H9 (cell line): Measurements from ENCODE around the gene PNMA6E. TPM values are rescaled to one million over a fixed set of nuclear protein-coding genes. Genes with fewer than 3 reads are reported as not detected.

ENCODE experiments used
- DNase-seq: peaks from one replicate; pipeline ENCODE4 v3.0.0-alpha.2; 2017
- H2AFZ ChIP-seq: one replicate; pipeline ENCODE4 v1.6.1; 2013; ENCODE audit warnings: mild to moderate bottlenecking, low read length, control low read depth, moderate library complexity
- H2AK5ac ChIP-seq: 2 replicates; pipeline ENCODE4 v1.6.1; 2013; ENCODE audit warnings: low read length, control low read depth, mixed read lengths; ENCODE audit not compliant: insufficient read length
- H2BK120ac ChIP-seq: one replicate; pipeline ENCODE4 v1.6.1; 2013; ENCODE audit warnings: low read depth, mild to moderate bottlenecking, low read length, control low read depth, inconsistent platforms; ENCODE audit not compliant: poor library complexity, severe bottlenecking
- H2BK12ac ChIP-seq: 2 replicates; pipeline ENCODE4 v1.6.1; 2013; ENCODE audit warnings: low read length, control low read depth, mixed read lengths, low read depth; ENCODE audit not compliant: insufficient read length
- H2BK15ac ChIP-seq: 2 replicates; pipeline ENCODE4 v1.6.1; 2013; ENCODE audit warnings: low read depth, low read length, control low read depth
- H2BK20ac ChIP-seq: one replicate; pipeline ENCODE4 v1.6.1; 2013; ENCODE audit warnings: low read depth, mild to moderate bottlenecking, low read length, control low read depth, inconsistent platforms; ENCODE audit not compliant: poor library complexity, severe bottlenecking
- H2BK5ac ChIP-seq: 2 replicates; pipeline ENCODE4 v1.6.1; 2013; ENCODE audit warnings: low read length, control low read depth, mixed read lengths; ENCODE audit not compliant: insufficient read length
- H3K14ac ChIP-seq: 2 replicates; pipeline ENCODE4 v1.6.1; 2013; ENCODE audit warnings: low read length, control low read depth; ENCODE audit not compliant: insufficient read depth
- H3K18ac ChIP-seq: 2 replicates; pipeline ENCODE4 v1.6.1; 2013; ENCODE audit warnings: low read depth, mild to moderate bottlenecking, mixed read lengths, low read length, control low read depth; ENCODE audit not compliant: insufficient read length
- H3K23ac ChIP-seq: 2 replicates; pipeline ENCODE4 v1.6.1; 2013; ENCODE audit warnings: low read length, control low read depth, mixed read lengths, low read depth; ENCODE audit not compliant: insufficient read length
- H3K23me2 ChIP-seq: 2 replicates; pipeline ENCODE4 v1.6.1; 2013; ENCODE audit warnings: low read depth, mild to moderate bottlenecking, mixed read lengths, low read length, control low read depth; ENCODE audit not compliant: insufficient read length, poor library complexity, severe bottlenecking
- H3K27ac ChIP-seq: 2 replicates; pipeline ENCODE4 v1.5.1; 2013; ENCODE audit warnings: low read length, control low read depth, mixed read lengths, low read depth; ENCODE audit not compliant: insufficient read length
- H3K27me3 ChIP-seq: 2 replicates; pipeline ENCODE4 v1.6.1; 2013; ENCODE audit warnings: low read length, control low read depth, inconsistent platforms; ENCODE audit not compliant: insufficient read depth
- H3K4ac ChIP-seq: 2 replicates; pipeline ENCODE4 v1.6.1; 2013; ENCODE audit warnings: low read depth, mild to moderate bottlenecking, control low read depth, inconsistent platforms, low read length, moderate library complexity
- H3K4me1 ChIP-seq: 2 replicates; pipeline ENCODE4 v1.6.1; 2013; ENCODE audit warnings: low read length, control low read depth, inconsistent platforms; ENCODE audit not compliant: insufficient read depth
- H3K4me2 ChIP-seq: 2 replicates; pipeline ENCODE4 v1.6.1; 2013; ENCODE audit warnings: low read length, control low read depth, mixed read lengths; ENCODE audit not compliant: insufficient read length, insufficient read depth
- H3K56ac ChIP-seq: 2 replicates; pipeline ENCODE4 v1.6.1; 2013; ENCODE audit warnings: low read depth, mild to moderate bottlenecking, mixed read lengths, low read length, control low read depth; ENCODE audit not compliant: insufficient read length
- H3K79me1 ChIP-seq: 2 replicates; pipeline ENCODE4 v1.6.1; 2013; ENCODE audit warnings: low read depth, mild to moderate bottlenecking, moderate library complexity, low read length, control low read depth, inconsistent platforms; ENCODE audit not compliant: insufficient read depth, poor library complexity, severe bottlenecking
- H3K79me2 ChIP-seq: 2 replicates; pipeline ENCODE4 v1.6.1; 2013; ENCODE audit warnings: low read length, control low read depth, inconsistent platforms; ENCODE audit not compliant: insufficient read depth
- H3K9ac ChIP-seq: 2 replicates; pipeline ENCODE4 v1.6.1; 2013; ENCODE audit warnings: low read length, control low read depth, mixed read lengths; ENCODE audit not compliant: insufficient read length; ENCODE audit errors: extremely low read depth
- H3K9me3 ChIP-seq: one replicate; pipeline ENCODE4 v1.6.1; 2013; ENCODE audit warnings: low read depth, low read length, inconsistent platforms; ENCODE audit not compliant: control insufficient read depth
- H3T11ph ChIP-seq: one replicate; pipeline ENCODE4 v1.6.1; 2013; ENCODE audit warnings: mild to moderate bottlenecking, low read length, control low read depth, inconsistent platforms
- H4K20me1 ChIP-seq: one replicate; pipeline ENCODE4 v1.6.1; 2013; ENCODE audit not compliant: control insufficient read depth, insufficient read length, insufficient read depth
- H4K5ac ChIP-seq: 2 replicates; pipeline ENCODE4 v1.6.1; 2013; ENCODE audit warnings: low read depth, mild to moderate bottlenecking, mixed read lengths, low read length, control low read depth; ENCODE audit not compliant: insufficient read length
- H4K8ac ChIP-seq: replicated peaks from 2 replicates; pipeline ENCODE4 v1.6.1; 2013; ENCODE audit warnings: low read length, control low read depth, mixed read lengths, low read depth; ENCODE audit not compliant: insufficient read length
- H4K91ac ChIP-seq: 2 replicates; pipeline ENCODE4 v1.6.1; 2013; ENCODE audit warnings: low read depth, mild to moderate bottlenecking, moderate library complexity, mixed read lengths, low read length, control low read depth; ENCODE audit not compliant: insufficient read length
- H3K27ac Mint-ChIP-seq, 3 experiments: 2 replicates in 2 of 3; 3 replicates in 1 of 3; pipeline ENCODE4 v1.8.0; 2020 to 2021; ENCODE audit warnings: mixed read lengths in 3 of 3, mild to moderate bottlenecking in 1 of 3, moderate library complexity in 1 of 3
- H3K27me3 Mint-ChIP-seq: 2 replicates; pipeline ENCODE4 v1.8.0; 2021; ENCODE audit warnings: low read depth, mild to moderate bottlenecking, moderate library complexity, mixed read lengths
- H3K36me3 Mint-ChIP-seq, 3 experiments: 2 replicates in 2 of 3; 3 replicates in 1 of 3; pipeline ENCODE4 v1.8.0; 2020 to 2021; ENCODE audit warnings: low read depth in 3 of 3, mixed read lengths in 3 of 3; ENCODE audit not compliant: insufficient read depth in 1 of 3
- H3K4me1 Mint-ChIP-seq, 2 experiments: 2 replicates each; pipeline ENCODE4 v1.8.0; 2020; ENCODE audit warnings: mixed read lengths in 2 of 2
- H3K4me3 Mint-ChIP-seq, 2 experiments: 2 replicates in 1 of 2; 3 replicates in 1 of 2; pipeline ENCODE4 v1.8.0; 2020 to 2021; ENCODE audit warnings: mild to moderate bottlenecking in 2 of 2, mixed read lengths in 2 of 2, moderate library complexity in 1 of 2
- H3K9me3 Mint-ChIP-seq, 2 experiments: 2 replicates in 1 of 2; 3 replicates in 1 of 2; pipeline ENCODE4 v1.8.0; 2020; ENCODE audit warnings: mild to moderate bottlenecking in 2 of 2, mixed read lengths in 2 of 2, moderate library complexity in 1 of 2
- CTCF ChIP-seq: fragments of 200-600 bp; sonication (generic); conservative IDR thresholded peaks from 3 replicates; pipeline ENCODE4 v1.8.0; 2021; ENCODE audit warnings: antibody characterized with exemption, mild to moderate bottlenecking
- WGBS: extraction: QIAGEN DNeasy Blood & Tissue Kit; methylation state at CpG from one replicate; pipeline ENCODE4 v1.1.7; 2013; ENCODE audit warnings: missing lambda C conversion rate, low lambda C conversion rate, mixed read lengths; ENCODE audit not compliant: insufficient read length; ENCODE audit errors: extremely low coverage; 5-methylcytosine and 5-hydroxymethylcytosine counted together
- total RNA-seq: library from RNA; stranded (reverse); gene quantifications from 2 replicates; pipeline ENCODE4 v1.2.1, GENCODE V29; 2021

Gene PNMA6E
- total RNA-seq, 1 experiment from 2014 or later = not detected

GRCh38 chrX:153411255-153411987 is 10.3 kb upstream of the PNMA6E start, which contains the start of gene ZFP92:
Gene ZFP92 (plus strand): TSS chrX:153411472. CDS start chrX:153418323, 6,851 bp downstream.
- no peak within 1 kb of the TSS for H2BK120ac ChIP-seq
- no peak within 1 kb of the TSS for H3K56ac ChIP-seq
- no peak within 1 kb of the TSS for H4K91ac ChIP-seq
- no peak within 1 kb of the TSS for H3K27ac ChIP-seq
- H3K27me3 ChIP-seq = peaks cover 7% of the 10 kb centered on the region; the same call in 1 of the 2 replicates
- H2BK12ac ChIP-seq = no peak within 1 kb of the TSS
- peak within 1 kb of the TSS; percentile 24; the same call in 1 of the 2 replicates for H3K14ac ChIP-seq
- H3K79me2 ChIP-seq = no peaks in the 10 kb centered on the region
- peaks cover 28% of the 10 kb centered on the region for H3K9me3 ChIP-seq
- Mint-ChIP-seq H3K27ac (no peak within 1 kb of the TSS; a peak in 1 of 7 replicates), H3K4me1 (peaks cover 7 to 9% of the 10 kb centered on the region in 2 experiments; a peak in 2 of 4 replicates), H3K9me3 (peaks cover 64 to 77% of the 10 kb centered on the region in 2 experiments), H3K27me3 (peaks cover 37% of the 10 kb centered on the region), H3K4me3 (peak within 1 kb of the TSS; percentile 56 to 75), H3K36me3 (peaks cover 8 to 10% (median 9%) of the 10 kb centered on the region in 3 experiments; a peak in 4 of 7 replicates)
- H3K4me2 ChIP-seq = peak within 1 kb of the TSS; percentile 46
- no peak within 1 kb of the TSS for H2BK15ac ChIP-seq
- no peak within 1 kb of the TSS for H3T11ph ChIP-seq
- no peak within 1 kb of the TSS for H2AK5ac ChIP-seq
- no peak within 1 kb of the TSS for H3K23ac ChIP-seq
- no peak within 1 kb of the TSS for H3K18ac ChIP-seq
- no peak within 1 kb of the TSS for H4K5ac ChIP-seq
- no peak within 1 kb of the TSS for H3K4ac ChIP-seq
- no peak within 1 kb of the TSS for H3K9ac ChIP-seq
- no peak within 1 kb of the TSS for H4K8ac ChIP-seq
- no peak within 1 kb of the TSS for H2BK5ac ChIP-seq
- no peaks in the 10 kb centered on the region for H4K20me1 ChIP-seq
- no peak within 1 kb of the TSS for H2AFZ ChIP-seq
- no peaks in the 10 kb centered on the region for H3K79me1 ChIP-seq
- no peak within 1 kb of the TSS for H2BK20ac ChIP-seq
- DNase-seq = no peak
- WGBS = no CpG with 5 or more reads among the region's 75 CpGs
- no peak for TF ChIP-seq CTCF
- no peaks in the 10 kb centered on the region for H3K4me1 ChIP-seq
- no peaks in the 10 kb centered on the region for H3K23me2 ChIP-seq
